Activated CD8-positive, alpha-beta T cell treated with anti-CD3 and anti-CD28 coated beads for 36 hours (primary cell): ENCODE results near the gene FANCE. TPM values are rescaled to one million over a fixed set of nuclear protein-coding genes. Genes with fewer than 3 reads are reported as not detected.
A peak's percentile ranks its signal among the peaks of the same experiment; 100 is the strongest.

Source experiments
- ATAC-seq: fragments of 200-7000 bp; cut with Tn5 transposase; one replicate; pipeline ENCODE4 v1.10.0; 2021; ENCODE audit warnings: mild to moderate bottlenecking, moderate library complexity
- CTCF ChIA-PET: fragments of 350-600 bp; sonication (Branson Sonifier 250); formaldehyde crosslinking; loops from one replicate; lab custom pipeline; 2021; ENCODE audit warnings: antibody characterized with exemption; lab: Charles Lee
- POLR2A ChIA-PET: fragments of 350-600 bp; sonication (Branson Sonifier 250); formaldehyde crosslinking; loops from one replicate; lab custom pipeline; 2021; ENCODE audit warnings: antibody characterized with exemption; lab: Charles Lee
- DNase-seq: peaks from one replicate; pipeline ENCODE4 v3.0.0-alpha.2; 2020
- H3K27ac Mint-ChIP-seq: one replicate; pipeline ENCODE4 v1.8.0; 2021; ENCODE audit warnings: mild to moderate bottlenecking, mixed read lengths
- H3K27me3 Mint-ChIP-seq: one replicate; pipeline ENCODE4 v1.8.0; 2021; ENCODE audit warnings: mixed read lengths
- H3K36me3 Mint-ChIP-seq: one replicate; pipeline ENCODE4 v1.8.0; 2021; ENCODE audit warnings: low read depth, mixed read lengths
- H3K4me1 Mint-ChIP-seq: one replicate; pipeline ENCODE4 v1.8.0; 2021; ENCODE audit warnings: low read depth, mixed read lengths
- H3K4me3 Mint-ChIP-seq: one replicate; pipeline ENCODE4 v1.8.0; 2021; ENCODE audit warnings: mild to moderate bottlenecking, moderate library complexity, mixed read lengths
- H3K9me3 Mint-ChIP-seq: one replicate; pipeline ENCODE4 v1.8.0; 2021; ENCODE audit warnings: mixed read lengths
- CTCF ChIP-seq: fragments of 200-600 bp; IDR thresholded peaks from one replicate; pipeline ENCODE4 v1.8.0; 2022; ENCODE audit warnings: antibody characterized with exemption, mild to moderate bottlenecking
- intact Hi-C: fragments of 100-400 bp; cut with micrococcal nuclease; formaldehyde crosslinking; loops from one replicate; pipeline ENCODE4 v1.10.0; 2022
- total RNA-seq, 2 experiments: library from RNA; stranded (reverse); gene quantifications; one replicate each; pipeline ENCODE4 v1.2.3, GENCODE V29; 2021

Gene FANCE
- total RNA-seq, 2 experiments from 2014 or later, result 18.8 to 19.4 TPM

GRCh38 chr6:35415065-35415891 lies 36.9 kb upstream of the FANCE start:
- no peaks in the 10 kb centered on the region for H3K9me3 Mint-ChIP-seq
- DNase-seq (peak; percentile 48), ATAC-seq (peak; percentile 31)
- H3K27ac Mint-ChIP-seq, result peak overlapping the region; percentile 52
- no peak overlapping the region for H3K4me3 Mint-ChIP-seq
- H3K36me3 Mint-ChIP-seq, result peaks cover 41% of the 10 kb centered on the region
- ChIA-PET CTCF (interaction anchor here (1.1 kb wide), 1 partner anchor 72 kb away, joined by 3 read pairs; no protein-coding TSS in a partner anchor), POLR2A (interaction anchor here (1.1 kb wide), 1 partner anchor 27 kb away, joined by 3 read pairs; no protein-coding TSS in a partner anchor)
- H3K4me1 Mint-ChIP-seq, result peaks cover 50% of the 10 kb centered on the region
- no peaks in the 10 kb centered on the region for H3K27me3 Mint-ChIP-seq
- intact Hi-C loops, result no loop called here
- TF ChIP-seq CTCF, result peak; percentile 17

DNA sequence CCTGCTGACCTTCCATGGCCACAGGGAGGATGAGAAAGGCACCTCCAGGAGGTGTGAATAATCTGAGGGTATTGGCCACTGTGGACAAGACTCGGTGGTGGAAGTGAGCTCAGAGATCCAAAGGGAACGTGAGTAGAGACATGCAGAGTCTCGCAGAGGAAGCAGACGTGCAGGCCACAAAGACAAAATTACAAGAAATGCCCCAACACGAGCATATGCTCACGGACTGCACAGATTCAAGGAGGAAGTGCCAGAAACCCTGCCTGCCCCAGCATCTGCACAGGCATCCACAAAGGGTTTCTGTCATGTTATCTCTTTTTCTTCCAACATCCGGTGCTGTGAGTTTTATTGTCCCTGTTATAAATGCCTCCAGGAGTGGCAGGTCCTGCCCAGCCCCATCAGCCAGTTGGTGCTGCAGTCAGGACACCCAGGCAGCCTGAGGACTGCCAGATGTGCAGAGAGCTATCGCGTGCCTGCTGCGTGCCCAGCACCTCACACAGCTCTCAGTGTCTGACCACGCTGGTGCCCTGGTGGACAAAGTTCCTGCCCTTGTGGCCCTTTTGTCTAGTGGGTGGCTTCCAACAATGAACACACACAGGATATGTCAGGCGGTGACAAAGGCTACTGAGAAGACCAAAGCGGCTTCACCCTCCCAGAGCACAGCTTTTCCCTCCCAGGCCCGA lies 34.0 kb upstream of the FANCE start:
- peaks cover 30% of the 10 kb centered on the region for H3K36me3 Mint-ChIP-seq
- peaks cover 35% of the 10 kb centered on the region for H3K4me1 Mint-ChIP-seq
- H3K27me3 Mint-ChIP-seq, result no peaks in the 10 kb centered on the region
- TF ChIP-seq CTCF, result no peak
- ATAC-seq (peak; percentile 70), DNase-seq (peak; percentile 59)
- H3K27ac Mint-ChIP-seq, result peak overlapping the region; percentile 87
- H3K9me3 Mint-ChIP-seq, result no peaks in the 10 kb centered on the region
- peak overlapping the region; percentile 7 for H3K4me3 Mint-ChIP-seq
- CTCF ChIA-PET, result interaction anchor here (1.0 to 4.5 kb wide), 6 partner anchors 9 to 90 kb away, joined by 3 to 43 read pairs (median 6); no protein-coding TSS in a partner anchor
- POLR2A ChIA-PET, result interaction anchor here (0.8 to 2.0 kb wide), 6 partner anchors 11 to 57 kb away, joined by 3 to 7 read pairs (median 4); partner anchors contain the start of gene RPL10A
- intact Hi-C loops, result no loop called here

GRCh38 chr6:35419417-35419816 lies 32.7 kb upstream of the FANCE start:
- no peak for TF ChIP-seq CTCF
- intact Hi-C loops, result no loop called here
- Mint-ChIP-seq H3K36me3 (peaks cover 27% of the 10 kb centered on the region), H3K27me3 (no peaks in the 10 kb centered on the region), H3K4me3 (no peak overlapping the region), H3K9me3 (no peaks in the 10 kb centered on the region), H3K27ac (peak overlapping the region; percentile 87), H3K4me1 (peaks cover 35% of the 10 kb centered on the region)
- DNase-seq, result peak; percentile 44
- POLR2A ChIA-PET, result interaction anchor here (1.0 to 2.0 kb wide), 4 partner anchors 8 to 59 kb away, joined by 3 to 7 read pairs (median 3); partner anchors contain the start of gene RPL10A
- CTCF ChIA-PET, result interaction anchor here (0.8 to 4.5 kb wide), 8 partner anchors 10 to 71 kb away, joined by 3 to 43 read pairs (median 5); partner anchors contain the start of genes FANCE and RPL10A
- ATAC-seq, result peak; percentile 32

- no peaks in the 10 kb centered on the region for H3K27me3 Mint-ChIP-seq
- POLR2A ChIA-PET, result interaction anchor here (1.6 to 2.0 kb wide), 2 partner anchors 9 to 48 kb away, joined by 3 to 7 read pairs; partner anchors contain the start of gene RPL10A
These were observed 32.2 kb upstream of the FANCE start for GRCh38 chr6:35419961-35420360.

More at GRCh38 chr6:35419961-35420360, 32.2 kb upstream of the FANCE start:
- DNase-seq (no peak), ATAC-seq (no peak)
- peaks cover 30% of the 10 kb centered on the region for H3K36me3 Mint-ChIP-seq
- no peak overlapping the region for H3K4me3 Mint-ChIP-seq
- no peak for TF ChIP-seq CTCF
- intact Hi-C loops, result no loop called here
- H3K9me3 Mint-ChIP-seq, result no peaks in the 10 kb centered on the region
- CTCF ChIA-PET, result interaction anchor here (0.8 to 4.5 kb wide), 8 partner anchors 11 to 72 kb away, joined by 3 to 43 read pairs (median 5); partner anchors contain the start of genes FANCE and RPL10A
- H3K4me1 Mint-ChIP-seq, result peaks cover 33% of the 10 kb centered on the region
- H3K27ac Mint-ChIP-seq, result no peak overlapping the region
